ENCODE results near the gene CHST11. TPM values are rescaled to one million over a fixed set of nuclear protein-coding genes. Genes with fewer than 3 reads are reported as not detected.

Gene CHST11
- polyA plus RNA-seq, 1 donor (not counting 4 experiments of a cell fraction or from before 2014, with no cell fraction given), result 11.9 TPM

GRCh38 chr12:104455578-104456416, 951 bp upstream of the CHST11 start:
- dilution Hi-C loops (cut with MboI; ENCODE audit: extremely low pct_ligation_motif_present, low sequenced_read_pairs), result no loop called here

GRCh38 chr12:104456950-104457745, 400 bp downstream of the CHST11 start:
- Histone ChIP-seq H3K4me3 (ENCODE audit: control insufficient read depth in 2 of 3, extremely low read depth in 1 of 3, insufficient read depth in 2 of 3, low read depth in 1 of 3, low read length in 3 of 3) (peak overlapping the region; percentile 92 to 95 (median 93)), H3K4me1 (ENCODE audit: control insufficient read depth, extremely low read depth, insufficient read depth, low read length) (peaks cover 32% of the 10 kb centered on the region), H3K9me1 (ENCODE audit: control insufficient read depth, extremely low read depth, insufficient read depth, low read length) (no peaks in the 10 kb centered on the region), H3K9ac (ENCODE audit: control insufficient read depth, extremely low read depth, insufficient read depth, low read length) (peak overlapping the region; percentile 84), H3K4me2 (ENCODE audit: control insufficient read depth, extremely low read depth, insufficient read depth, low read depth, low read length) (peak overlapping the region; percentile 96), H3K9me3 (ENCODE audit: control insufficient read depth, low read depth, low read length) (no peaks in the 10 kb centered on the region), H3K27ac (ENCODE audit: control insufficient read depth, insufficient read depth, low read length) (peak overlapping the region; percentile 59), H4K20me1 (ENCODE audit: control insufficient read depth, extremely low read depth, insufficient read depth, low read length) (no peaks in the 10 kb centered on the region), H3K79me2 (ENCODE audit: control insufficient read depth, insufficient read depth, low read length) (peaks cover 43% of the 10 kb centered on the region), H3K27me3 (ENCODE audit: control insufficient read depth, extremely low read depth, insufficient read depth, low read length) (no peaks in the 10 kb centered on the region), H3K36me3 (ENCODE audit: control insufficient read depth in 2 of 2, extremely low read depth in 1 of 2, insufficient read depth in 2 of 2, low read length in 2 of 2) (no peaks in the 10 kb centered on the region), H2AFZ (ENCODE audit: control insufficient read depth, low read length) (peak overlapping the region; percentile 63)
- TF ChIP-seq EZH2 (IDR thresholded peaks at IDR 0.05; ENCODE audit: low read length) (no peak), CTCF (optimal IDR thresholded peaks at IDR 0.05 in 1 of 3, IDR thresholded peaks at IDR 0.05 in 1 of 3, conservative IDR thresholded peaks at IDR 0.05 in 1 of 3; ENCODE audit: extremely low read depth in 1 of 3, insufficient read depth in 2 of 3, low read length in 3 of 3) (peak; percentile 47 to 70 (median 53))
- FAIRE-seq, result no peak
- DNase-seq (ENCODE audit: low read depth, low spot score), result no peak
- dilution Hi-C loops (cut with MboI; ENCODE audit: extremely low pct_ligation_motif_present, low sequenced_read_pairs), result no loop called here

More at GRCh38 chr12:104455578-104456416, 951 bp upstream of the CHST11 start:
- Histone ChIP-seq H3K27ac (ENCODE audit: control insufficient read depth, insufficient read depth, low read length) (peak overlapping the region; percentile 59), H2AFZ (ENCODE audit: control insufficient read depth, low read length) (peak overlapping the region; percentile 45), H3K4me3 (ENCODE audit: control insufficient read depth in 2 of 3, extremely low read depth in 1 of 3, insufficient read depth in 2 of 3, low read depth in 1 of 3, low read length in 3 of 3) (peak overlapping the region; percentile 92 to 95 (median 93)), H3K9me3 (ENCODE audit: control insufficient read depth, low read depth, low read length) (no peaks in the 10 kb centered on the region), H3K9me1 (ENCODE audit: control insufficient read depth, extremely low read depth, insufficient read depth, low read length) (no peaks in the 10 kb centered on the region), H3K36me3 (ENCODE audit: control insufficient read depth in 2 of 2, extremely low read depth in 1 of 2, insufficient read depth in 2 of 2, low read length in 2 of 2) (no peaks in the 10 kb centered on the region), H3K4me2 (ENCODE audit: control insufficient read depth, extremely low read depth, insufficient read depth, low read depth, low read length) (peak overlapping the region; percentile 96), H3K79me2 (ENCODE audit: control insufficient read depth, insufficient read depth, low read length) (peaks cover 37% of the 10 kb centered on the region), H3K4me1 (ENCODE audit: control insufficient read depth, extremely low read depth, insufficient read depth, low read length) (peaks cover 32% of the 10 kb centered on the region), H4K20me1 (ENCODE audit: control insufficient read depth, extremely low read depth, insufficient read depth, low read length) (no peaks in the 10 kb centered on the region), H3K27me3 (ENCODE audit: control insufficient read depth, extremely low read depth, insufficient read depth, low read length) (no peaks in the 10 kb centered on the region), H3K9ac (ENCODE audit: control insufficient read depth, extremely low read depth, insufficient read depth, low read length) (peak overlapping the region; percentile 84)
- DNase-seq (ENCODE audit: low read depth, low spot score) (no peak), FAIRE-seq (no peak)
- no peak for TF ChIP-seq EZH2 (IDR thresholded peaks at IDR 0.05; ENCODE audit: low read length)
